MM.1S (cell line): ENCODE results near the gene TUBGCP3.
"Not testable (repeated sequence)": the region's sequence is repeated elsewhere in the genome, so short reads cannot be mapped to it uniquely, and the experiment has no call there.

Experiments
- DNase-seq: peaks from one replicate; pipeline ENCODE4 v3.0.0-alpha.2; 2015
- H2AFZ ChIP-seq: fragments of 300-600 bp; sonication (generic); 2 replicates; pipeline ENCODE4 v1.6.0; 2016; ENCODE audit warnings: antibody characterized with exemption, low read length
- H3F3A ChIP-seq: fragments of 300-600 bp; sonication (generic); 2 replicates; pipeline ENCODE4 v1.6.1; 2016; ENCODE audit warnings: mild to moderate bottlenecking, antibody characterized with exemption, low read length, moderate library complexity, mixed read lengths; ENCODE audit not compliant: insufficient read depth
- H3K27ac ChIP-seq: fragments of 300-600 bp; sonication (generic); 2 replicates; pipeline ENCODE4 v1.5.1; 2016; ENCODE audit warnings: mild to moderate bottlenecking, low read length
- H3K27me3 ChIP-seq: fragments of 300-600 bp; sonication (generic); replicated peaks from 2 replicates; pipeline ENCODE4 v1.6.0; 2016; ENCODE audit warnings: low read length; ENCODE audit not compliant: insufficient read depth
- H3K36me3 ChIP-seq: fragments of 300-600 bp; sonication (generic); replicated peaks from 2 replicates; pipeline ENCODE4 v1.6.1; 2016; ENCODE audit warnings: mild to moderate bottlenecking, low read length, mixed read lengths; ENCODE audit not compliant: insufficient read depth
- H3K4me1 ChIP-seq: fragments of 300-600 bp; sonication (generic); 2 replicates; pipeline ENCODE4 v1.6.1; 2016; ENCODE audit warnings: low read length, mixed read lengths
- H3K4me2 ChIP-seq: fragments of 300-600 bp; sonication (generic); 2 replicates; pipeline ENCODE4 v1.6.0; 2016; ENCODE audit warnings: low read depth, low read length
- H3K4me3 ChIP-seq: fragments of 300-600 bp; sonication (generic); 2 replicates; pipeline ENCODE4 v1.5.1; 2016; ENCODE audit warnings: low read length, mixed read lengths
- H3K79me2 ChIP-seq: fragments of 300-600 bp; sonication (generic); 2 replicates; pipeline ENCODE4 v1.6.1; 2016; ENCODE audit warnings: mixed run types, low read length, mixed read lengths
- H3K9ac ChIP-seq: fragments of 300-600 bp; sonication (generic); 2 replicates; pipeline ENCODE4 v1.6.1; 2016; ENCODE audit warnings: low read length, mixed read lengths
- H3K9me2 ChIP-seq: fragments of 300-600 bp; sonication (generic); replicated peaks from 2 replicates; pipeline ENCODE4 v1.6.1; 2016; ENCODE audit warnings: mild to moderate bottlenecking, low read length, mixed read lengths; ENCODE audit not compliant: insufficient read depth
- H3K9me3 ChIP-seq: fragments of 300-600 bp; sonication (generic); replicated peaks from 2 replicates; pipeline ENCODE4 v1.6.1; 2016; ENCODE audit warnings: mild to moderate bottlenecking, low read length, mixed read lengths; ENCODE audit not compliant: insufficient read depth
- H4K20me1 ChIP-seq: fragments of 300-600 bp; sonication (generic); 2 replicates; pipeline ENCODE4 v1.6.1; 2016; ENCODE audit warnings: mild to moderate bottlenecking, low read length, moderate library complexity, mixed read lengths; ENCODE audit not compliant: insufficient read depth
- CTCF ChIP-seq: fragments of 300-600 bp; sonication (generic); IDR thresholded peaks from 2 replicates; pipeline ENCODE4 v1.5.1; 2016; ENCODE audit warnings: antibody characterized with exemption, low read length, mixed read lengths
- EZH2 ChIP-seq: fragments of 300-600 bp; sonication (generic); optimal IDR thresholded peaks from 2 replicates; pipeline ENCODE3; 2017; ENCODE audit warnings: low read depth, mild to moderate bottlenecking, antibody characterized with exemption, low read length, mixed read lengths
- EZH2phosphoT487 ChIP-seq: fragments of 300-600 bp; sonication (generic); IDR thresholded peaks from 2 replicates; pipeline ENCODE4 v1.6.1; 2018; ENCODE audit warnings: antibody characterized with exemption, low read length

Gene TUBGCP3

DNA sequence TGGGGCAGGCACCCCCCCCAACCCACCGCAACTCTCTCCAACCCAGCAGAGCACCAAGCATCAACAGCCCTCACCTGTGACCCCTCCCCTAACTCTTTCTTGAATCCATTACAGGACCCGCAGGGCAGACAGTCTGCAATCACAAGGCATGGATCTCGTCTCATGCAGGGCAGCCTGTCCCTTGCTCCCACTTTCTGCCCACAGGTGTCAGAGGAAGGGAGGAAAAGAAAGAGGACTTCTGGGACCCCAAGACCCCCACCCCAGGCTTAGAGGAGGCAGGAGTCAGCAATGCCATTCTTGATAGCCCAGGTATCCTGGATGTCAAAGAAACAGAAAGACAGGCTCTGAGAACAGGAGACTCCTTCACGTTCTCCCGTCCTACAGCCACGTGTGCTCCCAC, 47.4 kb upstream of the TUBGCP3 start:
- no peak overlapping the region for H2AFZ ChIP-seq
- H3K79me2 ChIP-seq = no peaks in the 10 kb centered on the region
- H3K9me3 ChIP-seq = no peaks in the 10 kb centered on the region
- no peak overlapping the region for H3K4me2 ChIP-seq
- H4K20me1 ChIP-seq = no peaks in the 10 kb centered on the region
- no peak overlapping the region for H3K27ac ChIP-seq
- H3K27me3 ChIP-seq = peaks cover 37% of the 10 kb centered on the region
- no peaks in the 10 kb centered on the region for H3K36me3 ChIP-seq
- H3F3A ChIP-seq = no peaks in the 10 kb centered on the region
- no peak overlapping the region for H3K4me3 ChIP-seq
- no peak overlapping the region for H3K9ac ChIP-seq
- H3K4me1 ChIP-seq = no peaks in the 10 kb centered on the region
- TF ChIP-seq EZH2phosphoT487 = no peak
- TF ChIP-seq EZH2 = no peak
- no peak for TF ChIP-seq CTCF
- DNase-seq = no peak
- H3K9me2 ChIP-seq = no peaks in the 10 kb centered on the region

DNA sequence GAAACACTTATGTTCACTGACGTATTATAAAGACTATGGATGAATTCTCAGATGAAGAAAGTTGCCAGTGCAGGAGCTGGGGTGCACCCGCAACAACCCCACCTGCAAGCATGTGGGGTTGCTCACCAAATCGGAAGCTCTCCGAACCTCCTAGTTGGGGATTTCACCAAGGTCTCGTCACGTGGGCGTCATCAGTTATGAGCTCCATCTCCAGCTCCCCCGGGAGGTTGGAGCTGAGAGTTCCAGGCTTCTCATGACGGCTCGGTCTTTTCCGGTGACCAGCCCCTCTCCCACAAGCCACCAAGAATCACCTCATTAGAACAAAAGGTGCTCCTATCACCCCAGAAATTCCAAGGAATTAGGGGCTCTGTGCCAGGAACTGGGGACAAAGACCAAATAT, 46.1 kb upstream of the TUBGCP3 start:
- no peaks in the 10 kb centered on the region for H3K4me1 ChIP-seq
- H2AFZ ChIP-seq = no peak overlapping the region
- H3K36me3 ChIP-seq = no peaks in the 10 kb centered on the region
- no peaks in the 10 kb centered on the region for H3F3A ChIP-seq
- no peak for DNase-seq
- H3K27ac ChIP-seq = no peak overlapping the region
- H3K9ac ChIP-seq = no peak overlapping the region
- TF ChIP-seq EZH2 (no peak), EZH2phosphoT487 (no peak), CTCF (no peak)
- no peaks in the 10 kb centered on the region for H4K20me1 ChIP-seq
- H3K79me2 ChIP-seq = no peaks in the 10 kb centered on the region
- H3K4me2 ChIP-seq = no peak overlapping the region
- H3K9me3 ChIP-seq = no peaks in the 10 kb centered on the region
- no peak overlapping the region for H3K4me3 ChIP-seq
- H3K9me2 ChIP-seq = no peaks in the 10 kb centered on the region
- H3K27me3 ChIP-seq = peaks cover 26% of the 10 kb centered on the region

DNA sequence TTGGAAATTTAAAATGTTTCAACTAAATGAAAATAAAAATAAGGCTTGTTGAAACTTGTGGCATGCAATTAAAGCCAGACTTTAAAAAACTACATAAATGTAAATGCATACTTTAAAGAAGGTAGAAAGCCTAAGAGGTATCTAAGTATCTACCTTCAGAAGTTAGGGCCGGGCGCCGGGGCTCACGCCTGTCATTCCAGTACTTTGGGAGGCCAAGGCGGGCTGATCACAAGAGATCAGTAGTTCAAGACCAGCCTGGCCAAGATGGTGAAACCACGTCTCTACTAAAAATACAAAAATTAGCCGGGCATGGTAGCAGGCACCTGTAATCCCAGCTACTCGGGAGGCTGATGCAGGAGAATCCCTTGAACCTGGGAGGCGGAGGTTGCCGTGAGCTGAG, 42.3 kb upstream of the TUBGCP3 start:
- H3K79me2 ChIP-seq, H3K4me2 ChIP-seq, H4K20me1 ChIP-seq, H3K4me1 ChIP-seq, H3K4me3 ChIP-seq, H2AFZ ChIP-seq, DNase-seq, H3K9ac ChIP-seq, H3K27me3 ChIP-seq, H3K9me2 ChIP-seq, H3K9me3 ChIP-seq, H3K27ac ChIP-seq, H3K36me3 ChIP-seq, H3F3A ChIP-seq: not testable (repeated sequence)

DNA sequence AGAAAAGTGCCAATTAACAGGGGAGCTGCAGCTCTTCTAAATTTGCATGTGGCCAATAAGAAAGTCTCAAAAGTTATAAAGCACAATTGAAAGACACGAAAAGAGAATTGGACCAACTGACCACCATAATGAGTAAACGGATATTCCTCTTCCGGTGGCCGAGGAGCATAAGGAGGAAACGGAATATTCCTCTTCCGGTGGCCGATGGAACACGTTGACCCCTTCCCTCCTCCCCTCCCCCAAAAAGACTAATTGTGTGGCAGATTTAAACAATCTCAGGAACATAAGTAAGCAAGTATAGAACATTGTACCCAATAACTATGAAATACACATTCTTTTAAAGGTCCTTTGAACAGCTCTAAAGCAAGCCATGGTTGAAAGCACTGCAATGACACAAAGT, 41.2 kb upstream of the TUBGCP3 start:
- Histone ChIP-seq H3K9ac (no peak overlapping the region), H2AFZ (no peak overlapping the region), H3K4me2 (no peak overlapping the region), H3K4me3 (no peak overlapping the region), H3K9me3 (no peaks in the 10 kb centered on the region), H3K79me2 (no peaks in the 10 kb centered on the region), H3K27ac (no peak overlapping the region), H3K9me2 (no peaks in the 10 kb centered on the region), H3F3A (no peaks in the 10 kb centered on the region), H3K4me1 (peaks cover 4% of the 10 kb centered on the region; the same call in 1 of the 2 replicates), H3K36me3 (no peaks in the 10 kb centered on the region), H3K27me3 (0 out of 2 replicates have a peak, but pooled peaks cover 2% of the 10 kb centered on the region), H4K20me1 (no peaks in the 10 kb centered on the region)
- TF ChIP-seq CTCF (no peak), EZH2 (no peak), EZH2phosphoT487 (no peak)
- DNase-seq = no peak

- not testable (repeated sequence) for H3K9ac ChIP-seq, H3K27me3 ChIP-seq, H3K9me3 ChIP-seq, H3K4me1 ChIP-seq, H3K9me2 ChIP-seq, H3K27ac ChIP-seq, H4K20me1 ChIP-seq, H3K79me2 ChIP-seq, DNase-seq, H2AFZ ChIP-seq, H3K4me2 ChIP-seq, H3F3A ChIP-seq, H3K4me3 ChIP-seq, H3K36me3 ChIP-seq
Measured at GRCh38 chr13:112627613-112628012, 39.7 kb upstream of the TUBGCP3 start.
